MCF 10A (cell line): ENCODE results near the gene HTR3A. TPM values are rescaled to one million over a fixed set of nuclear protein-coding genes. Genes with fewer than 3 reads are reported as not detected.

ENCODE experiments used
- BruUV-seq: library from RNA; stranded (reverse); fragments of 400-500 nt; replicated peaks from 2 replicates; lab custom pipeline; 2021; lab: Mats Ljungman, UMichigan
- CTCF ChIA-PET: fragments of 300-600 bp; sonication (Branson Sonifier 250); formaldehyde crosslinking; extraction: SDS; loops from one replicate; lab custom pipeline; 2021; ENCODE audit warnings: antibody characterized with exemption, inconsistent platforms; lab: Yijun Ruan, JAX
- POLR2A ChIA-PET: fragments of 300-600, 350-650 bp; sonication (Branson Sonifier 250); formaldehyde crosslinking; extraction: SDS; loops from one replicate; lab custom pipeline; 2020; ENCODE audit warnings: antibody characterized with exemption, inconsistent platforms; lab: Yijun Ruan, JAX
- DNase-seq: peaks from one replicate; pipeline ENCODE4 v3.0.0-alpha.2; 2018; ENCODE audit not compliant: unreplicated experiment
- H3K27ac Mint-ChIP-seq: one replicate; pipeline ENCODE4 v1.8.0; 2022; ENCODE audit warnings: mild to moderate bottlenecking, low read depth, mixed read lengths; ENCODE audit not compliant: unreplicated experiment
- H3K27me3 Mint-ChIP-seq: one replicate; pipeline ENCODE4 v1.8.0; 2022; ENCODE audit warnings: mixed read lengths; ENCODE audit not compliant: insufficient read depth, unreplicated experiment
- H3K36me3 Mint-ChIP-seq: one replicate; pipeline ENCODE4 v1.8.0; 2022; ENCODE audit warnings: mild to moderate bottlenecking, moderate library complexity, mixed read lengths; ENCODE audit not compliant: insufficient read depth, unreplicated experiment
- H3K4me1 Mint-ChIP-seq: one replicate; pipeline ENCODE4 v1.8.0; 2022; ENCODE audit warnings: mixed read lengths; ENCODE audit not compliant: insufficient read depth, unreplicated experiment
- H3K4me3 Mint-ChIP-seq: one replicate; pipeline ENCODE4 v1.8.0; 2022; ENCODE audit warnings: mild to moderate bottlenecking, moderate library complexity, mixed read lengths; ENCODE audit not compliant: unreplicated experiment
- H3K9me3 Mint-ChIP-seq: one replicate; pipeline ENCODE4 v1.8.0; 2022; ENCODE audit warnings: mixed read lengths; ENCODE audit not compliant: unreplicated experiment
- CTCF ChIP-seq: fragments of 200-600 bp; IDR thresholded peaks from one replicate; pipeline ENCODE4 v1.8.0; 2022; ENCODE audit warnings: antibody characterized with exemption, mild to moderate bottlenecking; ENCODE audit not compliant: unreplicated experiment
- intact Hi-C: fragments of 100-400 bp; cut with micrococcal nuclease; formaldehyde crosslinking; loops from 2 replicates; pipeline ENCODE4 v1.14.1; 2022
- total RNA-seq: library from RNA; stranded (reverse); gene quantifications from 2 replicates; pipeline ENCODE4 v1.2.3, GENCODE V29; 2022

Gene HTR3A
- total RNA-seq, 1 experiment from 2014 or later = not detected

- Mint-ChIP-seq H3K4me1 (no peaks in the 10 kb centered on the region), H3K36me3 (peaks cover 7% of the 10 kb centered on the region), H3K4me3 (no peak overlapping the region), H3K27me3 (peaks cover 84% of the 10 kb centered on the region), H3K9me3 (no peaks in the 10 kb centered on the region), H3K27ac (no peak overlapping the region)
- POLR2A ChIA-PET = interaction anchor here (0.8 kb wide), 1 partner anchor 1419 kb away, joined by 3 read pairs; no protein-coding TSS in a partner anchor
- CTCF ChIA-PET = interaction anchor here (0.7 kb wide), 1 partner anchor 15 kb away, joined by 3 read pairs; no protein-coding TSS in a partner anchor
- no TSS peak for BruUV-seq
- intact Hi-C loops = no loop called here
- no peak for TF ChIP-seq CTCF
- DNase-seq = no peak
Measured at GRCh38 chr11:113967361-113967760, 7.5 kb upstream of the HTR3A start.

- H3K36me3 Mint-ChIP-seq = peaks cover 2% of the 10 kb centered on the region
- H3K4me1 Mint-ChIP-seq = peaks cover 10% of the 10 kb centered on the region
- no TSS peak for BruUV-seq
- intact Hi-C loops = no loop called here
- ChIA-PET POLR2A (no interaction called here), CTCF (interaction anchor here (0.7 kb wide), 1 partner anchor 349 kb away, joined by 3 read pairs; no protein-coding TSS in a partner anchor)
- H3K9me3 Mint-ChIP-seq = no peaks in the 10 kb centered on the region
- no peak for DNase-seq
- H3K4me3 Mint-ChIP-seq = no peak overlapping the region
- TF ChIP-seq CTCF = no peak
- peaks cover 72% of the 10 kb centered on the region for H3K27me3 Mint-ChIP-seq
- H3K27ac Mint-ChIP-seq = no peak overlapping the region
Measured at GRCh38 chr11:113971506-113972195, 3.3 kb upstream of the HTR3A start.

- intact Hi-C loops = no loop called here
- no TSS peak for BruUV-seq
Measured at GRCh38 chr11:113977071-113977490, 2.2 kb downstream of the HTR3A start.

More at GRCh38 chr11:113977071-113977490, 2.2 kb downstream of the HTR3A start:
- no peak overlapping the region for H3K4me3 Mint-ChIP-seq
- H3K9me3 Mint-ChIP-seq = no peaks in the 10 kb centered on the region
- H3K36me3 Mint-ChIP-seq = no peaks in the 10 kb centered on the region
- DNase-seq = no peak
- peaks cover 80% of the 10 kb centered on the region for H3K27me3 Mint-ChIP-seq
- TF ChIP-seq CTCF = no peak
- POLR2A ChIA-PET = no interaction called here
- no peak overlapping the region for H3K27ac Mint-ChIP-seq
- peaks cover 10% of the 10 kb centered on the region for H3K4me1 Mint-ChIP-seq
- CTCF ChIA-PET = interaction anchor here (0.6 to 2.6 kb wide), 2 partner anchors 18 to 360 kb away, joined by 3 to 10 read pairs; no protein-coding TSS in a partner anchor
